ENCODE measurements around the gene MARK4.

- TF ChIP-seq EZH2 (IDR thresholded peaks at IDR 0.05; ENCODE audit: insufficient read depth, poor library complexity, severe bottlenecking) (no peak), EZH2phosphoT487 (IDR thresholded peaks at IDR 0.05; ENCODE audit: insufficient read depth, low read depth) (no peak)
These were observed 3.9 kb upstream of the MARK4 start for GRCh38 chr19:45247136-45247535.

Measured in GM23248 (cell line).